LNCAP (cell line): ENCODE results near the gene PTPRU.

Experiments used
- TF ChIP-seq, protein P1 (sequence below): fragments of 450-650 bp; IDR thresholded peaks from 2 replicates; pipeline ENCODE4 v1.5.1; 2017; ENCODE audit warnings: mild to moderate bottlenecking

The PTPRU gene

GRCh38 chr1:29210278-29211085 lies 25.8 kb upstream of the PTPRU start:
- TF ChIP-seq, protein P1, sequence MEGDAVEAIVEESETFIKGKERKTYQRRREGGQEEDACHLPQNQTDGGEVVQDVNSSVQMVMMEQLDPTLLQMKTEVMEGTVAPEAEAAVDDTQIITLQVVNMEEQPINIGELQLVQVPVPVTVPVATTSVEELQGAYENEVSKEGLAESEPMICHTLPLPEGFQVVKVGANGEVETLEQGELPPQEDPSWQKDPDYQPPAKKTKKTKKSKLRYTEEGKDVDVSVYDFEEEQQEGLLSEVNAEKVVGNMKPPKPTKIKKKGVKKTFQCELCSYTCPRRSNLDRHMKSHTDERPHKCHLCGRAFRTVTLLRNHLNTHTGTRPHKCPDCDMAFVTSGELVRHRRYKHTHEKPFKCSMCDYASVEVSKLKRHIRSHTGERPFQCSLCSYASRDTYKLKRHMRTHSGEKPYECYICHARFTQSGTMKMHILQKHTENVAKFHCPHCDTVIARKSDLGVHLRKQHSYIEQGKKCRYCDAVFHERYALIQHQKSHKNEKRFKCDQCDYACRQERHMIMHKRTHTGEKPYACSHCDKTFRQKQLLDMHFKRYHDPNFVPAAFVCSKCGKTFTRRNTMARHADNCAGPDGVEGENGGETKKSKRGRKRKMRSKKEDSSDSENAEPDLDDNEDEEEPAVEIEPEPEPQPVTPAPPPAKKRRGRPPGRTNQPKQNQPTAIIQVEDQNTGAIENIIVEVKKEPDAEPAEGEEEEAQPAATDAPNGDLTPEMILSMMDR: no peak

- TF ChIP-seq, protein P1: no peak
These were observed 25.0 kb upstream of the PTPRU start for GRCh38 chr1:29211086-29212030.

DNA sequence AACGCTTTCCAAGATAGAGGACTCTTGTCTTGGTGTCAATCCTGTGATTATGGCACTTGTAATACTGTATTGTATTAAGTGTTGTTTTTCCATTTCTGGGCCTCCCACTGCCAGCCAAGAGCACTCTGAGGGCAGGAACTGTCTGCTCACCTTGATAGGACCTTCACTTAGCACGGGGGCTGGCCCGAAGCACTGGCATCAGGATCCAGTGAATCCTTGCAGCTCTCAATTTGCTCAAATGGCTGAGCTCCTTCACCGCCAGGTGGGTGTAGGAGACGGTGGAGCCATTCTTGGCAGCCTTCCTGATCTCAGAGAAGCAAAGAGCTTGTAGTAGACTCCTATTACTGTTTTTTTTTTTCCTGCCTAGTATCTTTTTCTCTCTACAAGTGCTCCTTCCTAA lies 23.3 kb upstream of the PTPRU start:
- TF ChIP-seq, protein P1: no peak

GRCh38 chr1:29217633-29218032 lies 18.7 kb upstream of the PTPRU start:
- TF ChIP-seq, protein P1: no peak

DNA sequence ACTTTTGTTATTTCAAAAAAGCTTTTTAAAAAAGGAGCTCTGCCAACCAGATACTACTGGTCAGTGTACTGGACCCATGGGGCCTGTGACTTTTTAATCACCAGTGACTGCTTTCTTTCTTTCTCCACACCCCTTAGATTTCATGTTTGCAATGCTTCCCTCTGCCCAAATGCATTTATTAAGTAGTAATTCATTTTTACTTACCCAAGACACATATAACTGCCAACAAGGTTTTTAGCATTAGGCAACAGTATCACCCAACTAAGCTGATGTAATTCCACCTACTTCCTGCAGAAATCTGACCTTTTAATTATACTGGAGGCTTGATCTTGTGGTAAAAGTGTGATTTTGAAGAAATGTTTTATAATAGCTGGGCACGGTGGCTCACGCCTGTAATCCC lies 18.1 kb upstream of the PTPRU start:
- TF ChIP-seq, protein P1: no peak

DNA sequence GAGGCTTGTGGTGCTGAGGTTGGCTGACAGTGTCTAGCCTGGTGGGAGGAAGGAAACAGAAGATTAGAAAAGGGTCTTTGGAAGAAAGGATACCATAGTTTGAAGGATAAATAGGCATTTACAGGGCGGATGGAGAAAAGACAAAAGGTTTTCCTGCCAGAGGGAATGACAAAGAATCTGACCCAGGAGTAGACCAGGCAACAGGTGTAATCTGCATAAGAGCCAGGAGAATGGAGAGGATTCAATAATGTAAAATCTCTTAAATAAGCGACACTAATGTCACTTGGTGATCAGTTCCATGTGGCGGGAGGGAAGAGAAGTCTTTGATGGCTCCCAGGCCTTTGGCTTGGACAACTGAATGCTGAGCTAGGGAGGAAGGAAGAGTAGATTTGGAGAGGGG lies 15.0 kb upstream of the PTPRU start:
- TF ChIP-seq, protein P1: no peak

DNA sequence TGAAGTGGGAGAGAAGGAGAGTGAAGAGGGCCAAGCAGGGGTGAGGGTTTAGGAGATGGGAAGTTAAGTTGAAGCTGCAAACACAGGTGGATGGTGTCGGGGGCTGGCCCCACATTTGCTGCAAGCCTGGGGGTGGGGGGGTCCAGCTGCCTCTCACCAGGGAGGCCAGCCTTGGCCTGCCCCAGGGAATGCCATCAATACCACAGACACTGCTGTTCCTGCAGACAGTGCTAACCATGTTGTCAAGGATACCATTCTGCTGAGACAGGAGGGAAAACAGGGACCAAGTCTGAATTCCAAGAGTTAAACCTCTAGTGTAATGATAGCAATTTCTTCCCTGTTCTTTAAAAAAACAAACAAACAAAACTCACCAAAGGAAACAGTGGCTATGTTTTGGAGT lies 13.6 kb upstream of the PTPRU start:
- TF ChIP-seq, protein P1: no peak
